Measurements from ENCODE around the gene PRKN.

Gene PRKN

GRCh38 chr6:162674452-162674851 lies 53.1 kb downstream of the PRKN start:
- no peak for TF ChIP-seq CTCF (IDR thresholded peaks at IDR 0.05)

GRCh38 chr6:162671580-162672165 lies 55.9 kb downstream of the PRKN start:
- TF ChIP-seq CTCF (IDR thresholded peaks at IDR 0.05) = no peak

GRCh38 chr6:162670345-162670744 lies 57.2 kb downstream of the PRKN start:
- TF ChIP-seq CTCF (IDR thresholded peaks at IDR 0.05) = no peak

- no peak for TF ChIP-seq CTCF (IDR thresholded peaks at IDR 0.05)
Observed at GRCh38 chr6:162666246-162666645, 61.3 kb downstream of the PRKN start.

- no peak for TF ChIP-seq CTCF (IDR thresholded peaks at IDR 0.05)
Observed at GRCh38 chr6:162653808-162654207, 73.8 kb downstream of the PRKN start.

GRCh38 chr6:162651505-162651904 lies 76.1 kb downstream of the PRKN start:
- TF ChIP-seq CTCF (IDR thresholded peaks at IDR 0.05) = no peak

GRCh38 chr6:162649271-162649670 lies 78.3 kb downstream of the PRKN start:
- TF ChIP-seq CTCF (IDR thresholded peaks at IDR 0.05) = no peak

- TF ChIP-seq CTCF (IDR thresholded peaks at IDR 0.05) = no peak
Observed at GRCh38 chr6:162644153-162644552, 83.4 kb downstream of the PRKN start.

Measured in LNCAP (cell line).